K562 (cell line): ENCODE data around the gene MAPRE2. TPM values are rescaled to one million over a fixed set of nuclear protein-coding genes. Genes with fewer than 3 reads are reported as not detected.
A peak's percentile ranks its signal among the peaks of the same experiment; 100 is the strongest.

ENCODE experiments used
- ATAC-seq: fragments of 200-7000 bp; cut with Tn5 transposase; 3 replicates; pipeline ENCODE4 v1.9.1; 2020; ENCODE audit warnings: moderate library complexity
- BruUV-seq: library from RNA; stranded (reverse); fragments of 400-500 nt; replicated peaks from 2 replicates; lab custom pipeline; 2021; lab: Mats Ljungman, UMichigan
- CTCF ChIA-PET: fragments of 300-600 bp; formaldehyde crosslinking; extraction: SDS; loops from one replicate; lab custom pipeline; 2021; ENCODE audit warnings: low intra/inter-chr PET ratio; lab: Yijun Ruan, JAX
- POLR2A ChIA-PET: fragments of 300-600, 350-650 bp; sonication (Branson Sonifier 250); formaldehyde crosslinking; extraction: SDS; loops from one replicate; lab custom pipeline; 2021; ENCODE audit warnings: antibody characterized with exemption, inconsistent platforms; lab: Yijun Ruan, JAX
- DNase-seq, 4 experiments: peaks; one replicate each; pipeline versions ENCODE4 v3.0.0 to v3.0.0-alpha.2; 2011 to 2018; ENCODE audit warnings: low spot score in 3 of 4, mixed read lengths in 3 of 4; ENCODE audit errors: extremely low read depth in 1 of 4
- FAIRE-seq: peaks from 2 replicates; lab custom pipeline; 2011; peaks lifted over from hg19 to GRCh38; lab: Jason Lieb, UNC
- H2AFZ ChIP-seq: 2 replicates; pipeline ENCODE4 v1.6.0; 2011; ENCODE audit warnings: low read depth, low read length, control low read depth, inconsistent platforms
- H3K27ac ChIP-seq: fragments of 200-600 bp; 3 replicates; pipeline ENCODE4 v1.8.0; 2011; ENCODE audit warnings: low read depth, mild to moderate bottlenecking, control low read depth, inconsistent platforms, low read length, moderate library complexity, mixed read lengths; ENCODE audit errors: extremely low read depth
- H3K27me3 ChIP-seq, 2 experiments: fragments of 300-600 bp in 1 of 2; 2 replicates in 1 of 2; 3 replicates in 1 of 2; pipeline versions ENCODE4 v1.6.0 to v1.8.0; 2011; ENCODE audit warnings: inconsistent platforms in 2 of 2, low read length in 2 of 2, mild to moderate bottlenecking in 1 of 2, mixed read lengths in 1 of 2, moderate library complexity in 1 of 2; ENCODE audit not compliant: control insufficient read depth in 2 of 2, insufficient read depth in 2 of 2
- H3K36me3 ChIP-seq: fragments of 300-600 bp; 3 replicates; pipeline ENCODE4 v1.8.0; 2011; ENCODE audit warnings: mild to moderate bottlenecking, low read length, inconsistent platforms; ENCODE audit not compliant: control insufficient read depth, insufficient read depth
- H3K4me1 ChIP-seq, 2 experiments: fragments of 200-600 bp in 1 of 2; replicated peaks in 1 of 2; 2 replicates in 1 of 2; 3 replicates in 1 of 2; pipeline versions ENCODE4 v1.5.1 to v1.8.0; 2011; ENCODE audit warnings: inconsistent platforms in 2 of 2, low read length in 2 of 2, mild to moderate bottlenecking in 1 of 2, mixed read lengths in 1 of 2, moderate library complexity in 1 of 2; ENCODE audit not compliant: control insufficient read depth in 2 of 2, insufficient read depth in 2 of 2
- H3K4me2 ChIP-seq: 2 replicates; pipeline ENCODE4 v1.6.1; 2011; ENCODE audit warnings: low read length, control low read depth, inconsistent platforms, mixed read lengths; ENCODE audit not compliant: insufficient read depth
- H3K4me3 ChIP-seq: fragments of 200-600 bp; sonication (generic), shearing (Covaris generic); 2 replicates; pipeline ENCODE4 v1.5.1; 2016; ENCODE audit warnings: control low read depth, inconsistent platforms
- H3K79me2 ChIP-seq: fragments of 200-600 bp; 3 replicates; pipeline ENCODE4 v1.8.0; 2011; ENCODE audit warnings: low read length, inconsistent platforms; ENCODE audit not compliant: control insufficient read depth, insufficient read depth
- H3K9ac ChIP-seq, 2 experiments: 2 replicates each; pipeline versions ENCODE4 v1.6.0 to v1.6.1; 2011; ENCODE audit warnings: low read depth in 2 of 2, low read length in 2 of 2, control low read depth in 1 of 2, inconsistent platforms in 1 of 2, mild to moderate bottlenecking in 1 of 2, mixed read lengths in 1 of 2; ENCODE audit not compliant: insufficient read depth in 1 of 2
- H3K9me1 ChIP-seq: one replicate; pipeline ENCODE4 v1.6.0; 2011; ENCODE audit warnings: inconsistent platforms, mild to moderate bottlenecking, low read length, moderate library complexity; ENCODE audit not compliant: control insufficient read depth, insufficient read depth
- H3K9me3 ChIP-seq: replicated peaks from 2 replicates; pipeline ENCODE4 v1.5.1; 2011; ENCODE audit warnings: low read depth, low read length, inconsistent platforms; ENCODE audit not compliant: control insufficient read depth, insufficient read depth
- H4K20me1 ChIP-seq: replicated peaks from 2 replicates; pipeline ENCODE4 v1.6.1; 2011; ENCODE audit warnings: low read length, inconsistent platforms, mixed read lengths; ENCODE audit not compliant: control insufficient read depth, insufficient read depth
- FOXA3 ChIP-seq, 2 experiments: fragments of 450-650 bp in 1 of 2; sonication (generic) in 1 of 2; formaldehyde crosslinking; IDR thresholded peaks in 1 of 2; conservative IDR thresholded peaks in 1 of 2; 2 replicates each; pipeline versions ENCODE4 v1.4.0 to v1.8.0; 2020 to 2022; ENCODE audit warnings: mild to moderate bottlenecking in 2 of 2, missing genetic modification reagents in 1 of 2
- L3MBTL2 ChIP-seq: fragments of 450-650 bp; IDR thresholded peaks from 2 replicates; pipeline ENCODE4 v1.6.1; 2016; ENCODE audit warnings: mild to moderate bottlenecking, moderate library complexity
- NFIC ChIP-seq: fragments of 450-650 bp; IDR thresholded peaks from 2 replicates; pipeline ENCODE4 v1.6.1; 2017; ENCODE audit warnings: mild to moderate bottlenecking, inconsistent platforms
- PKNOX1 ChIP-seq: fragments of 450-650 bp; IDR thresholded peaks from 2 replicates; pipeline ENCODE4 v1.6.1; 2016
- SP2 ChIP-seq: IDR thresholded peaks from 2 replicates; pipeline ENCODE4 v1.6.1; 2011; ENCODE audit warnings: mild to moderate bottlenecking, low read depth, low read length, moderate library complexity; ENCODE audit not compliant: poor library complexity, severe bottlenecking; ENCODE audit errors: extremely low read depth
- SPI1 ChIP-seq: IDR thresholded peaks from 2 replicates; pipeline ENCODE4 v1.6.1; 2011; ENCODE audit warnings: low read depth, low read length, control low read depth, borderline replicate concordance
- XRCC3 ChIP-seq: fragments of 450-650 bp; IDR thresholded peaks from 2 replicates; pipeline ENCODE4 v1.6.1; 2017; ENCODE audit warnings: mild to moderate bottlenecking, moderate library complexity
- WGBS: fragments of 100-300 bp; shearing (Covaris generic); methylation state at CpG from one replicate; pipeline ENCODE4 v1.1.6; 2016; ENCODE audit warnings: low coverage, mixed read lengths; ENCODE audit not compliant: insufficient coverage; ENCODE audit errors: missing lambda C conversion rate; 5-methylcytosine and 5-hydroxymethylcytosine counted together
- in situ Hi-C: fragments of 300-500 bp; cut with MboI; formaldehyde crosslinking; loops from 4 replicates; pipeline ENCODE4 v1.15.0; 2018; ENCODE audit warnings: inconsistent platforms, mixed read lengths
- intact Hi-C: fragments of 100-400 bp; cut with micrococcal nuclease; formaldehyde crosslinking; loops from 2 replicates; pipeline ENCODE4 v1.14.2; 2022
- polyA plus RNA-seq, 8 experiments: library from polyadenylated mRNA; depleted of rRNA in 4 of 8; stranded (reverse) in 5 of 8; unstranded in 3 of 8; fragments of >200 nt; fragmentation: Nextera tagmentation in 2 of 8; fragmentation: Illumina TruSeq in 1 of 8; extraction: Ambion mirVana in 2 of 8; extraction: Trizol in 1 of 8; gene quantifications; 2 replicates each; pipeline versions ENCODE4 v1.2.1 to v1.2.3, GENCODE V29; 2011 to 2014; ENCODE audit warnings: inconsistent platforms in 1 of 8, missing spikeins in 1 of 8
- total RNA-seq, 7 experiments: library from RNA; depleted of rRNA in 6 of 7; stranded (reverse); fragments of >200 nt in 6 of 7; fragmentation: Illumina TruSeq in 2 of 7; extraction: Trizol in 2 of 7; gene quantifications; 2 replicates each; pipeline versions ENCODE4 v1.2.1 to v1.2.3, GENCODE V29; 2011 to 2021; ENCODE audit warnings: low replicate concordance in 1 of 7

Gene MAPRE2
- total and polyA plus RNA-seq, 9 of the 15 experiments (the other 6 are each of a cell fraction or from before 2014, with no cell fraction given), result 32.3 to 70.7 (median 40.7) TPM

DNA sequence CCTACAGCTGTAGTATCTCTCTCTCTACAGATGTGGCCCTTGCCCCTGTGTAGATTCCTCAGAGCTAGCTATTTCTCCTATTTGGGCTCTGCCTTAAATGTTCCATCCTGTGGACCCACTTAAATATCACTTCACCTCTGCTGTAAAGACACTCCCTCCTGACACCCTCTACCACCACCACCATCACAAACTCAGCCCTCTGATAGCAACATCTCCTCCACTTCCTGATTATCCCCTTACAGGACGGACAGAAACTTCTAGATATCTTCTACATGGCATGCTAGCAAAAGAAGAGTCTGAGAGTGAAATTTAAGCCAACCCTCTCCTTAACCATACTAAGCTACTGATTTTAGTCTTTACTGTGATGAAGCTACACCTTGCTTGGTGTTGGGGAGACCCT, 3.2 kb upstream of the MAPRE2 start:
- in situ Hi-C loops, result no loop called here
- Histone ChIP-seq H2AFZ (peak overlapping the region; percentile 35; the same call in 1 of the 2 replicates), H3K27me3 (no peaks in the 10 kb centered on the region), H3K36me3 (no peaks in the 10 kb centered on the region), H3K9ac (no peak overlapping the region), H3K4me1 (peaks cover 12 to 24% of the 10 kb centered on the region in 2 experiments), H3K9me3 (no peaks in the 10 kb centered on the region), H3K4me2 (no peak overlapping the region), H3K79me2 (peaks cover 18% of the 10 kb centered on the region), H3K9me1 (no peaks in the 10 kb centered on the region), H3K4me3 (no peak overlapping the region), H4K20me1 (no peaks in the 10 kb centered on the region), H3K27ac (no peak overlapping the region)
- TF ChIP-seq SP2, result no peak
- no peak for TF ChIP-seq XRCC3
- no peak for TF ChIP-seq L3MBTL2
- 0 out of 2 replicates have a peak, but pooled peaks have one; percentile 8 for TF ChIP-seq SPI1
- FAIRE-seq (no peak), ATAC-seq (no peak), DNase-seq (no peak)
- WGBS, result 39% methylated on average over 1 of the region's 1 CpG
- CTCF ChIA-PET, result no interaction called here
- BruUV-seq, result no TSS peak
- POLR2A ChIA-PET, result interaction anchor here (1.4 kb wide), 1 partner anchor 8 kb away, joined by 3 read pairs; no protein-coding TSS in a partner anchor
- intact Hi-C loops, result no loop called here

GRCh38 chr18:35038881-35039491, 2.2 kb upstream of the MAPRE2 start:
- BruUV-seq, result no TSS peak

More at GRCh38 chr18:35038881-35039491, 2.2 kb upstream of the MAPRE2 start:
- H3K27me3 ChIP-seq, result no peaks in the 10 kb centered on the region
- DNase-seq (no peak), ATAC-seq (no peak), FAIRE-seq (no peak)
- H3K36me3 ChIP-seq, result no peaks in the 10 kb centered on the region
- no peak for TF ChIP-seq FOXA3 (CRISPR knock-in tag; conservative IDR thresholded peaks at IDR 0.05 in 1 of 2, IDR thresholded peaks at IDR 0.05 in 1 of 2)
- 0 out of 2 replicates have a peak, but pooled peaks have one; percentile 11 for TF ChIP-seq PKNOX1
- 0 out of 2 replicates have a peak, but pooled peaks have one; percentile 7 for TF ChIP-seq NFIC
- in situ Hi-C loops, result no loop called here
- H3K9ac ChIP-seq, result no peak overlapping the region
- H3K9me1 ChIP-seq, result no peaks in the 10 kb centered on the region
- no peaks in the 10 kb centered on the region for H4K20me1 ChIP-seq
- POLR2A ChIA-PET, result interaction anchor here (3.2 kb wide), 1 partner anchor 9 kb away, joined by 21 read pairs; no protein-coding TSS in a partner anchor
- peaks cover 27% of the 10 kb centered on the region for H3K79me2 ChIP-seq
- H2AFZ ChIP-seq, result no peak overlapping the region
- no peak overlapping the region for H3K27ac ChIP-seq
- no peak overlapping the region for H3K4me2 ChIP-seq
- H3K4me1 ChIP-seq, result peaks cover 12 to 31% of the 10 kb centered on the region in 2 experiments
- no peak overlapping the region for H3K4me3 ChIP-seq
- 60% methylated on average over 2 of the region's 2 CpGs for WGBS
- no peaks in the 10 kb centered on the region for H3K9me3 ChIP-seq
- CTCF ChIA-PET, result no interaction called here
- intact Hi-C loops, result no loop called here
